Measurements from ENCODE around the gene CALHM2.

DNA sequence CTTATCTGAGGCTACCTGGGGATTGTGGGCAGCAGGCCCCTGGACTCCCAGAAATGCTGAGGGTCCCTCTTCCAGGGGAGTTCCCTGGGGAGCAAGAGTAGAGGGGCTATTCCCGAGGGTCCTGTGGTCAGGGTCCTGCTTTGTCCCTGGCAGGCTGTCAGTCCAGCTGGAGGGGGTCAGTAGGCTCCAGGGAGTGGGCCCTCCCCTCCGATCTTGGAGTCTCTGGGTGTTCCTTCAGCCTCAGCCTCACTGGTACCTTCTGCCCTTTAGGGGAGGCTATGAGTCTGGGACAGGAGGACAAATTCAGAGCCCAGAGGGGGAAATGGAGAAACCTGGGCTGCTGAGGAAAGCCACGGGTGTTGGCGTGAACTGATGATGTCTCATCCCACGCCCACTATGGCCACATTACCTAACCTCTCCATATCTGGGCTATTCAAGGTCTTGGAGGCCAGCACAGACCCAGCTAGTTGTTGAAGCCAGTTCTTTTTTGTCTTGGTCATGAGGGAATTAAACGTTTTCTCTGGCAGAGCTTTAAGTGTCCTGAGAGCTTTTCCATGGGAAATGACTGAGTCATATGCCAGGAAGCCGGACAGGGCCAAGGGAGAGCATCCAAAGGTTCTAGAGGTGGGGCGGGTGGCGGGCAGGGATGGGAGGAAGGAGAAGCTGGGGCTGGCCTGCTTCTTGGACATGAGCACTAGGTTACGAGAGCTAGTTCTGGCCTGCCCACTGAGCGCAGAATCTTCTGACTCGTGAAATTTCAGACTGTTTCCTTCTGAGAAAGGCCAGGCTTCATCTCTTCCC is 6.2 kb downstream of the CALHM2 start:
- TF ChIP-seq, protein P1, sequence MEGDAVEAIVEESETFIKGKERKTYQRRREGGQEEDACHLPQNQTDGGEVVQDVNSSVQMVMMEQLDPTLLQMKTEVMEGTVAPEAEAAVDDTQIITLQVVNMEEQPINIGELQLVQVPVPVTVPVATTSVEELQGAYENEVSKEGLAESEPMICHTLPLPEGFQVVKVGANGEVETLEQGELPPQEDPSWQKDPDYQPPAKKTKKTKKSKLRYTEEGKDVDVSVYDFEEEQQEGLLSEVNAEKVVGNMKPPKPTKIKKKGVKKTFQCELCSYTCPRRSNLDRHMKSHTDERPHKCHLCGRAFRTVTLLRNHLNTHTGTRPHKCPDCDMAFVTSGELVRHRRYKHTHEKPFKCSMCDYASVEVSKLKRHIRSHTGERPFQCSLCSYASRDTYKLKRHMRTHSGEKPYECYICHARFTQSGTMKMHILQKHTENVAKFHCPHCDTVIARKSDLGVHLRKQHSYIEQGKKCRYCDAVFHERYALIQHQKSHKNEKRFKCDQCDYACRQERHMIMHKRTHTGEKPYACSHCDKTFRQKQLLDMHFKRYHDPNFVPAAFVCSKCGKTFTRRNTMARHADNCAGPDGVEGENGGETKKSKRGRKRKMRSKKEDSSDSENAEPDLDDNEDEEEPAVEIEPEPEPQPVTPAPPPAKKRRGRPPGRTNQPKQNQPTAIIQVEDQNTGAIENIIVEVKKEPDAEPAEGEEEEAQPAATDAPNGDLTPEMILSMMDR (IDR thresholded peaks at IDR 0.05): no peak
- TF ChIP-seq CREB1 (CRISPR knock-in tag; IDR thresholded peaks at IDR 0.05) (no peak), ZNF416 (CRISPR knock-in tag; IDR thresholded peaks at IDR 0.05) (no peak), USF2 (CRISPR knock-in tag; IDR thresholded peaks at IDR 0.05) (no peak), ZNF263 (CRISPR knock-in tag; IDR thresholded peaks at IDR 0.05; ENCODE audit: low read depth) (no peak), ETV6 (CRISPR knock-in tag; IDR thresholded peaks at IDR 0.05) (no peak), ATF6 (CRISPR knock-in tag; IDR thresholded peaks at IDR 0.05) (no peak), JUN (CRISPR knock-in tag; IDR thresholded peaks at IDR 0.05) (no peak), TEAD4 (CRISPR knock-in tag; IDR thresholded peaks at IDR 0.05) (no peak), TCF7 (CRISPR knock-in tag; IDR thresholded peaks at IDR 0.05; ENCODE audit: low read depth) (no peak)
- TF ChIP-seq, protein P2, sequence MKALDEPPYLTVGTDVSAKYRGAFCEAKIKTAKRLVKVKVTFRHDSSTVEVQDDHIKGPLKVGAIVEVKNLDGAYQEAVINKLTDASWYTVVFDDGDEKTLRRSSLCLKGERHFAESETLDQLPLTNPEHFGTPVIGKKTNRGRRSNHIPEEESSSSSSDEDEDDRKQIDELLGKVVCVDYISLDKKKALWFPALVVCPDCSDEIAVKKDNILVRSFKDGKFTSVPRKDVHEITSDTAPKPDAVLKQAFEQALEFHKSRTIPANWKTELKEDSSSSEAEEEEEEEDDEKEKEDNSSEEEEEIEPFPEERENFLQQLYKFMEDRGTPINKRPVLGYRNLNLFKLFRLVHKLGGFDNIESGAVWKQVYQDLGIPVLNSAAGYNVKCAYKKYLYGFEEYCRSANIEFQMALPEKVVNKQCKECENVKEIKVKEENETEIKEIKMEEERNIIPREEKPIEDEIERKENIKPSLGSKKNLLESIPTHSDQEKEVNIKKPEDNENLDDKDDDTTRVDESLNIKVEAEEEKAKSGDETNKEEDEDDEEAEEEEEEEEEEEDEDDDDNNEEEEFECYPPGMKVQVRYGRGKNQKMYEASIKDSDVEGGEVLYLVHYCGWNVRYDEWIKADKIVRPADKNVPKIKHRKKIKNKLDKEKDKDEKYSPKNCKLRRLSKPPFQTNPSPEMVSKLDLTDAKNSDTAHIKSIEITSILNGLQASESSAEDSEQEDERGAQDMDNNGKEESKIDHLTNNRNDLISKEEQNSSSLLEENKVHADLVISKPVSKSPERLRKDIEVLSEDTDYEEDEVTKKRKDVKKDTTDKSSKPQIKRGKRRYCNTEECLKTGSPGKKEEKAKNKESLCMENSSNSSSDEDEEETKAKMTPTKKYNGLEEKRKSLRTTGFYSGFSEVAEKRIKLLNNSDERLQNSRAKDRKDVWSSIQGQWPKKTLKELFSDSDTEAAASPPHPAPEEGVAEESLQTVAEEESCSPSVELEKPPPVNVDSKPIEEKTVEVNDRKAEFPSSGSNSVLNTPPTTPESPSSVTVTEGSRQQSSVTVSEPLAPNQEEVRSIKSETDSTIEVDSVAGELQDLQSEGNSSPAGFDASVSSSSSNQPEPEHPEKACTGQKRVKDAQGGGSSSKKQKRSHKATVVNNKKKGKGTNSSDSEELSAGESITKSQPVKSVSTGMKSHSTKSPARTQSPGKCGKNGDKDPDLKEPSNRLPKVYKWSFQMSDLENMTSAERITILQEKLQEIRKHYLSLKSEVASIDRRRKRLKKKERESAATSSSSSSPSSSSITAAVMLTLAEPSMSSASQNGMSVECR (CRISPR knock-in tag; IDR thresholded peaks at IDR 0.05; ENCODE audit: borderline replicate concordance): no peak
- TF ChIP-seq, protein P3, sequence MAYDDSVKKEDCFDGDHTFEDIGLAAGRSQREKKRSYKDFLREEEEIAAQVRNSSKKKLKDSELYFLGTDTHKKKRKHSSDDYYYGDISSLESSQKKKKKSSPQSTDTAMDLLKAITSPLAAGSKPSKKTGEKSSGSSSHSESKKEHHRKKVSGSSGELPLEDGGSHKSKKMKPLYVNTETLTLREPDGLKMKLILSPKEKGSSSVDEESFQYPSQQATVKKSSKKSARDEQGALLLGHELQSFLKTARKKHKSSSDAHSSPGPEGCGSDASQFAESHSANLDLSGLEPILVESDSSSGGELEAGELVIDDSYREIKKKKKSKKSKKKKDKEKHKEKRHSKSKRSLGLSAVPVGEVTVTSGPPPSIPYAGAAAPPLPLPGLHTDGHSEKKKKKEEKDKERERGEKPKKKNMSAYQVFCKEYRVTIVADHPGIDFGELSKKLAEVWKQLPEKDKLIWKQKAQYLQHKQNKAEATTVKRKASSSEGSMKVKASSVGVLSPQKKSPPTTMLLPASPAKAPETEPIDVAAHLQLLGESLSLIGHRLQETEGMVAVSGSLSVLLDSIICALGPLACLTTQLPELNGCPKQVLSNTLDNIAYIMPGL (CRISPR knock-in tag; IDR thresholded peaks at IDR 0.05): no peak
- TF ChIP-seq, protein P4, sequence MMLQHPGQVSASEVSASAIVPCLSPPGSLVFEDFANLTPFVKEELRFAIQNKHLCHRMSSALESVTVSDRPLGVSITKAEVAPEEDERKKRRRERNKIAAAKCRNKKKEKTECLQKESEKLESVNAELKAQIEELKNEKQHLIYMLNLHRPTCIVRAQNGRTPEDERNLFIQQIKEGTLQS (CRISPR knock-in tag; conservative IDR thresholded peaks at IDR 0.05): no peak
- TF ChIP-seq, protein P5, sequence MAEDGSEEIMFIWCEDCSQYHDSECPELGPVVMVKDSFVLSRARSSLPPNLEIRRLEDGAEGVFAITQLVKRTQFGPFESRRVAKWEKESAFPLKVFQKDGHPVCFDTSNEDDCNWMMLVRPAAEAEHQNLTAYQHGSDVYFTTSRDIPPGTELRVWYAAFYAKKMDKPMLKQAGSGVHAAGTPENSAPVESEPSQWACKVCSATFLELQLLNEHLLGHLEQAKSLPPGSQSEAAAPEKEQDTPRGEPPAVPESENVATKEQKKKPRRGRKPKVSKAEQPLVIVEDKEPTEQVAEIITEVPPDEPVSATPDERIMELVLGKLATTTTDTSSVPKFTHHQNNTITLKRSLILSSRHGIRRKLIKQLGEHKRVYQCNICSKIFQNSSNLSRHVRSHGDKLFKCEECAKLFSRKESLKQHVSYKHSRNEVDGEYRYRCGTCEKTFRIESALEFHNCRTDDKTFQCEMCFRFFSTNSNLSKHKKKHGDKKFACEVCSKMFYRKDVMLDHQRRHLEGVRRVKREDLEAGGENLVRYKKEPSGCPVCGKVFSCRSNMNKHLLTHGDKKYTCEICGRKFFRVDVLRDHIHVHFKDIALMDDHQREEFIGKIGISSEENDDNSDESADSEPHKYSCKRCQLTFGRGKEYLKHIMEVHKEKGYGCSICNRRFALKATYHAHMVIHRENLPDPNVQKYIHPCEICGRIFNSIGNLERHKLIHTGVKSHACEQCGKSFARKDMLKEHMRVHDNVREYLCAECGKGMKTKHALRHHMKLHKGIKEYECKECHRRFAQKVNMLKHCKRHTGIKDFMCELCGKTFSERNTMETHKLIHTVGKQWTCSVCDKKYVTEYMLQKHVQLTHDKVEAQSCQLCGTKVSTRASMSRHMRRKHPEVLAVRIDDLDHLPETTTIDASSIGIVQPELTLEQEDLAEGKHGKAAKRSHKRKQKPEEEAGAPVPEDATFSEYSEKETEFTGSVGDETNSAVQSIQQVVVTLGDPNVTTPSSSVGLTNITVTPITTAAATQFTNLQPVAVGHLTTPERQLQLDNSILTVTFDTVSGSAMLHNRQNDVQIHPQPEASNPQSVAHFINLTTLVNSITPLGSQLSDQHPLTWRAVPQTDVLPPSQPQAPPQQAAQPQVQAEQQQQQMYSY (CRISPR knock-in tag; IDR thresholded peaks at IDR 0.05): no peak
